Measurements from ENCODE around the gene IFT27.
A peak's percentile ranks its signal among the peaks of the same experiment; 100 is the strongest.

IFT27 gene, protein sequence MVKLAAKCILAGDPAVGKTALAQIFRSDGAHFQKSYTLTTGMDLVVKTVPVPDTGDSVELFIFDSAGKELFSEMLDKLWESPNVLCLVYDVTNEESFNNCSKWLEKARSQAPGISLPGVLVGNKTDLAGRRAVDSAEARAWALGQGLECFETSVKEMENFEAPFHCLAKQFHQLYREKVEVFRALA

DNA sequence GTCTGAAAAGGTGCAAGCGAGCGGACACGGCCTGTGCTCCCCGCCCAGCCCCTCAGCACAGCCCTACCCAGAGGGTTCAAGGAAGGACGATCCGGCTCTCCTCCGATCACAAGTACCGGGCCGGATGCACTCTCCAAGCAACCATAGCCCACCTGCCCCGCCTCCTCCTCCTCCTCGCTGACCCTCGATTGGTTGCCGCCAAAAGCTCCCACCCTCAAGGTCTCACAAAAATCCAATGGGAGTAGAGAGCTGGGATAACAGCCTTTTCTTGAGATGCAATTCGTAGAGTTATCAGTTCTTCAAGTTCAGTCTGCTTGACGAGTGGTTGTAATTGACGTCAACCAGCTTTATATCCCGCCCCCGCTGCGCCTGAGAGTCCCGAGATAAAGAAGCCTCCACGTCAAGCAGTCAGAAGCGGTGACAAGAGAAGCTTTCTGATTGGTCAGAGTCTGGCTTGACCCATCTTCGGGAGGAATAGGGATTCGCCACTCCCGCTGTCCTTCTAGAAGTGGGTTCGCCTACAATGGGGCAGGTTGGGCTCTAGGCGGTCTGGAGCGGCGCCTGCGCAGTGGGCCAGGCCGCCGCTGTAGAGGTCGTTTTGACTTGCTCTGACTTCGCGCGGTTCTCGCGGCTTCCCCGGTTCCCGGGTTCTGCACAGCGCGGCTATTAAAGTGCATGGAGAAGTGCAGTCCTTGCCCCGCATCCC, at the start of gene IFT27:
TSS of gene IFT27 (minus strand) at position 156 of the 706 bp plus-strand sequence. CDS start 412 bp downstream, outside the sequence.
- peak within 1 kb of the TSS; percentile 93 for H3K4me3 ChIP-seq (ENCODE audit: low read length)
- peaks cover 16% of the 10 kb centered on the region for H3K4me1 ChIP-seq (ENCODE audit: control insufficient read depth, insufficient read depth, low read length)
- no peaks in the 10 kb centered on the region for H3K36me3 ChIP-seq (ENCODE audit: control insufficient read depth, insufficient read depth, low read length, severe bottlenecking)
- peak within 1 kb of the TSS; percentile 88 for H3K9ac ChIP-seq (ENCODE audit: low read length)
- DNase-seq (ENCODE audit: low read depth) = peak; percentile 100
- H3K27me3 ChIP-seq (replicated peaks; ENCODE audit: control insufficient read depth, insufficient read depth, low read length) = no peaks in the 10 kb centered on the region
- no peaks in the 10 kb centered on the region for H3K9me3 ChIP-seq (ENCODE audit: control insufficient read depth, low read length)

DNA sequence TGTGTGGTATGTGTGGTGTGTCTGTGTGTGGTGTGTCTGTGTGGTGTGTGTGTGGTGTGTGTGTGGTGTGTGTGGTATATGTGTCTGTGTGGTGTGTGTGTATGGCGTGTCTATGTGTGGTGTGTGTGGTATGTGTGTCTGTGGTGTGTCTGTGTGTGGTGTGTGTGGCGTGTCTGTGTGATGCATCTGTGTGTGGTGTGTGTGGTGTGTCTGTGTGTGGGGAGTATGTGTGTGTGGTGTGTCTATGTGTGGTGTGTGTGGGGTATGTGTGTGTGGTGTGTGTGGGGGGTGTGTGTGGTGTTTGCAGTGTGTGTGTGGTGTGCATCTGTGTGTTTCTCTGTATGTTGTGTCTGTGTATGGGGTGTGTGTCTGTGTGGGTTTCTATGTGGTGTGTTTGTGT, 48.7 kb upstream of the IFT27 start:
- no peaks in the 10 kb centered on the region for H3K4me1 ChIP-seq (ENCODE audit: control insufficient read depth, insufficient read depth, low read length)
- no peak overlapping the region for H3K9ac ChIP-seq (ENCODE audit: low read length)
- H3K9me3 ChIP-seq (ENCODE audit: control insufficient read depth, low read length) = no peaks in the 10 kb centered on the region
- H3K4me3 ChIP-seq (ENCODE audit: low read length) = no peak overlapping the region
- no peak for DNase-seq (ENCODE audit: low read depth)
- H3K36me3 ChIP-seq (ENCODE audit: control insufficient read depth, insufficient read depth, low read length, severe bottlenecking) = no peaks in the 10 kb centered on the region
- peaks cover 77% of the 10 kb centered on the region for H3K27me3 ChIP-seq (replicated peaks; ENCODE audit: control insufficient read depth, insufficient read depth, low read length)

DNA sequence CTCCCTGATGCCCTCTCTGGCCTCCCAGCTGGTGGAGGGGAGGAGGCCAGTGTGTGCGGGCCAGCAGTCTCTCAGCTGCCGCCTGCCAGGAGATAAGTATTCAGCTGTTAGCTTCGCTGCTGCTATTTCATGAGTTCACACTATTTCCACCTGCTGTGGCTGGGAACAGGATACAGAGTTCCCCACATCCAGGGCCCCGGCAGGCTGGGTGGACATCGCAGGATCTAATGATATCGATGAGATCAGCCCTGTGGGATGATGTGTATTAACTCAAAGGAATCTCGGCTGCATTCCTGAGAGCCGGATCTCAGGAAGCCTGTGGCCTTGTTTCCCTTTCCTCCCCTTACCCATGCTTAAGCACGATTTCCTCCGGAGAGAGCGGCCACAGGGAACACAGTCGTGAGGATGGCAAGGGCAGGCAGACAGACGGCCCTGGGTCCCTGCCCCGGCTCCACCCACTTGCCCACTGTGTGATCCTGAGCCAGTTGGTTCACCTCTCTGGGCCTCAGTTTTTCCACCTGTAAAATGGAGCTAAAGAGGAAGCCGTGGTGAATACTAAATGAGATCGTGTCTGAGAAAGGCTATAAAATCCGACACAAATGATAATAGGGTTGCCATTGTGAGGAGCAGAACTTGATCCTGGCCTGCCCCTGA, 47.4 kb upstream of the IFT27 start:
- Histone ChIP-seq H3K4me3 (ENCODE audit: low read length) (no peak overlapping the region), H3K4me1 (ENCODE audit: control insufficient read depth, insufficient read depth, low read length) (no peaks in the 10 kb centered on the region), H3K9me3 (ENCODE audit: control insufficient read depth, low read length) (no peaks in the 10 kb centered on the region), H3K36me3 (ENCODE audit: control insufficient read depth, insufficient read depth, low read length, severe bottlenecking) (no peaks in the 10 kb centered on the region), H3K9ac (ENCODE audit: low read length) (no peak overlapping the region), H3K27me3 (replicated peaks; ENCODE audit: control insufficient read depth, insufficient read depth, low read length) (peaks cover 85% of the 10 kb centered on the region)
- DNase-seq (ENCODE audit: low read depth) = no peak

GRCh38 chr22:36822581-36822980, 46.7 kb upstream of the IFT27 start:
- Histone ChIP-seq H3K36me3 (ENCODE audit: control insufficient read depth, insufficient read depth, low read length, severe bottlenecking) (no peaks in the 10 kb centered on the region), H3K4me1 (ENCODE audit: control insufficient read depth, insufficient read depth, low read length) (no peaks in the 10 kb centered on the region), H3K27me3 (replicated peaks; ENCODE audit: control insufficient read depth, insufficient read depth, low read length) (peaks cover 85% of the 10 kb centered on the region), H3K4me3 (ENCODE audit: low read length) (no peak overlapping the region), H3K9ac (ENCODE audit: low read length) (no peak overlapping the region), H3K9me3 (ENCODE audit: control insufficient read depth, low read length) (no peaks in the 10 kb centered on the region)
- no peak for DNase-seq (ENCODE audit: low read depth)

- no peak overlapping the region for H3K4me3 ChIP-seq (ENCODE audit: low read length)
- peaks cover 89% of the 10 kb centered on the region for H3K27me3 ChIP-seq (replicated peaks; ENCODE audit: control insufficient read depth, insufficient read depth, low read length)
- no peak overlapping the region for H3K9ac ChIP-seq (ENCODE audit: low read length)
- peaks cover 3% of the 10 kb centered on the region for H3K4me1 ChIP-seq (ENCODE audit: control insufficient read depth, insufficient read depth, low read length)
- no peaks in the 10 kb centered on the region for H3K9me3 ChIP-seq (ENCODE audit: control insufficient read depth, low read length)
- DNase-seq (ENCODE audit: low read depth) = no peak
- no peaks in the 10 kb centered on the region for H3K36me3 ChIP-seq (ENCODE audit: control insufficient read depth, insufficient read depth, low read length, severe bottlenecking)
These were observed 43.2 kb upstream of the IFT27 start for GRCh38 chr22:36819112-36819511.

GRCh38 chr22:36818010-36818642, 42.2 kb upstream of the IFT27 start:
- peaks cover 3% of the 10 kb centered on the region for H3K4me1 ChIP-seq (ENCODE audit: control insufficient read depth, insufficient read depth, low read length)
- no peak for DNase-seq (ENCODE audit: low read depth)
- H3K36me3 ChIP-seq (ENCODE audit: control insufficient read depth, insufficient read depth, low read length, severe bottlenecking) = no peaks in the 10 kb centered on the region
- H3K9ac ChIP-seq (ENCODE audit: low read length) = no peak overlapping the region
- peaks cover 90% of the 10 kb centered on the region for H3K27me3 ChIP-seq (replicated peaks; ENCODE audit: control insufficient read depth, insufficient read depth, low read length)
- no peaks in the 10 kb centered on the region for H3K9me3 ChIP-seq (ENCODE audit: control insufficient read depth, low read length)
- H3K4me3 ChIP-seq (ENCODE audit: low read length) = no peak overlapping the region

- Histone ChIP-seq H3K9ac (ENCODE audit: low read length) (no peak overlapping the region), H3K4me3 (ENCODE audit: low read length) (no peak overlapping the region), H3K27me3 (replicated peaks; ENCODE audit: control insufficient read depth, insufficient read depth, low read length) (peaks cover 90% of the 10 kb centered on the region), H3K9me3 (ENCODE audit: control insufficient read depth, low read length) (no peaks in the 10 kb centered on the region), H3K4me1 (ENCODE audit: control insufficient read depth, insufficient read depth, low read length) (peaks cover 3% of the 10 kb centered on the region), H3K36me3 (ENCODE audit: control insufficient read depth, insufficient read depth, low read length, severe bottlenecking) (no peaks in the 10 kb centered on the region)
- no peak for DNase-seq (ENCODE audit: low read depth)
These were observed 41.6 kb upstream of the IFT27 start for GRCh38 chr22:36817525-36817848.

GRCh38 chr22:36816636-36817524, 41.0 kb upstream of the IFT27 start, which contains the start of gene PVALB:
PVALB (minus strand) TSS chr22:36817035; CDS start chr22:36817005, 30 bp downstream.
- H3K4me3 ChIP-seq (ENCODE audit: low read length) = no peak within 1 kb of the TSS
- no peak within 1 kb of the TSS for H3K9ac ChIP-seq (ENCODE audit: low read length)
- no peaks in the 10 kb centered on the region for H3K36me3 ChIP-seq (ENCODE audit: control insufficient read depth, insufficient read depth, low read length, severe bottlenecking)
- H3K4me1 ChIP-seq (ENCODE audit: control insufficient read depth, insufficient read depth, low read length) = peaks cover 3% of the 10 kb centered on the region
- peak; percentile 51 for DNase-seq (ENCODE audit: low read depth)
- H3K27me3 ChIP-seq (replicated peaks; ENCODE audit: control insufficient read depth, insufficient read depth, low read length) = peaks cover 94% of the 10 kb centered on the region
- no peaks in the 10 kb centered on the region for H3K9me3 ChIP-seq (ENCODE audit: control insufficient read depth, low read length)

DNA sequence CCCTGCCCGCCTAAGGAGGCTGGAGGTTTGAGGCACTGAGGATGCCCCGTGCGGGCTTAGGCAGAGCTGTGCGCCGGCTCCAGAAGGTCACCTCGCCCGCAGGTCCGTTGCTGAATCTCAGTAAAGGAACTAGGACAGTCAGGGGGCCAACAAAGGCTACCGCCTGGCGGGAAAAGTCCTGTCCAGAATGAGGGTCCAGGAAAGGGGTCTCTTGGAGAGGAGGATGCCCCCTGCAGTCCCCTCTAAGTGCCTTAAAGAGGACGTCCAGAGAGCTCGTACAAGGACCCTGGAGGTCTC, 40.4 kb upstream of the IFT27 start:
- no peaks in the 10 kb centered on the region for H3K9me3 ChIP-seq (ENCODE audit: control insufficient read depth, low read length)
- H3K27me3 ChIP-seq (replicated peaks; ENCODE audit: control insufficient read depth, insufficient read depth, low read length) = peaks cover 94% of the 10 kb centered on the region
- H3K4me1 ChIP-seq (ENCODE audit: control insufficient read depth, insufficient read depth, low read length) = peaks cover 3% of the 10 kb centered on the region
- no peak overlapping the region for H3K4me3 ChIP-seq (ENCODE audit: low read length)
- no peak for DNase-seq (ENCODE audit: low read depth)
- H3K9ac ChIP-seq (ENCODE audit: low read length) = no peak overlapping the region
- H3K36me3 ChIP-seq (ENCODE audit: control insufficient read depth, insufficient read depth, low read length, severe bottlenecking) = no peaks in the 10 kb centered on the region

GRCh38 chr22:36815558-36816338, 39.8 kb upstream of the IFT27 start:
- H3K4me3 ChIP-seq (ENCODE audit: low read length) = no peak overlapping the region
- H3K9me3 ChIP-seq (ENCODE audit: control insufficient read depth, low read length) = no peaks in the 10 kb centered on the region
- peaks cover 88% of the 10 kb centered on the region for H3K27me3 ChIP-seq (replicated peaks; ENCODE audit: control insufficient read depth, insufficient read depth, low read length)
- no peaks in the 10 kb centered on the region for H3K36me3 ChIP-seq (ENCODE audit: control insufficient read depth, insufficient read depth, low read length, severe bottlenecking)
- H3K9ac ChIP-seq (ENCODE audit: low read length) = no peak overlapping the region
- DNase-seq (ENCODE audit: low read depth) = no peak
- H3K4me1 ChIP-seq (ENCODE audit: control insufficient read depth, insufficient read depth, low read length) = peaks cover 3% of the 10 kb centered on the region
